OCI-LY7 (cell line): ENCODE measurements around the gene CD69. TPM values are rescaled to one million over a fixed set of nuclear protein-coding genes. Genes with fewer than 3 reads are reported as not detected.

Experiments used
- BruUV-seq: library from RNA; stranded (reverse); fragments of 400-500 nt; replicated peaks from 2 replicates; lab custom pipeline; 2021; lab: Mats Ljungman, UMichigan
- CTCF ChIA-PET: fragments of 300-600 bp; sonication (Branson Sonifier 250); formaldehyde crosslinking; loops from one replicate; lab custom pipeline; 2022; ENCODE audit warnings: antibody characterized with exemption; ENCODE audit not compliant: unreplicated experiment; lab: Charles Lee
- POLR2A ChIA-PET: fragments of 300-600 bp; sonication (Branson Sonifier 250); formaldehyde crosslinking; loops from one replicate; lab custom pipeline; 2022; ENCODE audit warnings: antibody characterized with exemption; lab: Charles Lee
- DNase-seq: peaks from one replicate; pipeline ENCODE4 v3.0.0-alpha.2; 2015; ENCODE audit warnings: low spot score
- H2AFZ ChIP-seq: fragments of 200-600 bp; sonication (generic), shearing (Covaris generic); 2 replicates; pipeline ENCODE4 v1.6.1; 2014; ENCODE audit warnings: mild to moderate bottlenecking, antibody characterized with exemption, low read length, moderate library complexity
- H3K27ac ChIP-seq: fragments of 200-600 bp; sonication (generic); 2 replicates; pipeline ENCODE4 v1.5.1; 2014; ENCODE audit warnings: mixed run types, low read depth, mild to moderate bottlenecking, moderate library complexity, low read length, inconsistent platforms; ENCODE audit not compliant: poor library complexity, severe bottlenecking
- H3K36me3 ChIP-seq: fragments of 200-600 bp; sonication (generic); 2 replicates; pipeline ENCODE4 v1.6.1; 2014; ENCODE audit warnings: mild to moderate bottlenecking, antibody characterized with exemption, low read length, moderate library complexity, mixed read lengths; ENCODE audit not compliant: insufficient read depth
- H3K4me1 ChIP-seq: fragments of 200-600 bp; sonication (generic); 2 replicates; pipeline ENCODE4 v1.5.1; 2014; ENCODE audit warnings: mild to moderate bottlenecking, low read length; ENCODE audit not compliant: insufficient read depth, poor library complexity, severe bottlenecking
- H3K4me2 ChIP-seq: fragments of 200-600 bp; sonication (generic); 2 replicates; pipeline ENCODE4 v1.6.1; 2014; ENCODE audit warnings: mild to moderate bottlenecking, low read length
- H3K4me3 ChIP-seq: fragments of 200-600 bp; sonication (generic); 2 replicates; pipeline ENCODE4 v1.5.1; 2014; ENCODE audit warnings: mild to moderate bottlenecking, low read depth, low read length; ENCODE audit not compliant: poor library complexity, severe bottlenecking
- H3K79me2 ChIP-seq: fragments of 200-600 bp; sonication (generic); 2 replicates; pipeline ENCODE4 v1.6.1; 2016; ENCODE audit warnings: low read depth, mild to moderate bottlenecking, low read length, moderate library complexity, mixed read lengths; ENCODE audit not compliant: insufficient read depth
- H3K9me2 ChIP-seq: fragments of 200-600 bp; sonication (generic); 2 replicates; pipeline ENCODE4 v1.6.1; 2016; ENCODE audit warnings: mild to moderate bottlenecking, low read length, mixed read lengths; ENCODE audit not compliant: insufficient read depth
- H3K9me3 ChIP-seq: fragments of 200-600 bp; sonication (generic); 2 replicates; pipeline ENCODE4 v1.6.1; 2014; ENCODE audit warnings: mild to moderate bottlenecking, mixed run types, low read length, mixed read lengths
- H4K20me1 ChIP-seq: fragments of 200-600 bp; sonication (generic); 2 replicates; pipeline ENCODE4 v1.6.1; 2014; ENCODE audit warnings: mild to moderate bottlenecking, antibody characterized with exemption, low read length, moderate library complexity, mixed read lengths; ENCODE audit not compliant: insufficient read depth
- EZH2phosphoT487 ChIP-seq: fragments of 200-600 bp; sonication (generic); IDR thresholded peaks from 2 replicates; pipeline ENCODE4 v1.6.1; 2018; ENCODE audit warnings: low read depth, borderline replicate concordance, mild to moderate bottlenecking, mixed run types, antibody characterized with exemption, low read length, moderate library complexity, mixed read lengths
- intact Hi-C: fragments of 100-400 bp; cut with micrococcal nuclease; formaldehyde crosslinking; loops from one replicate; pipeline ENCODE4 v1.10.0; 2022; ENCODE audit not compliant: unreplicated experiment
- total RNA-seq, 2 experiments: library from RNA; depleted of rRNA in 1 of 2; stranded (reverse); fragments of >200 nt in 1 of 2; shearing (Covaris generic) in 1 of 2; gene quantifications; 2 replicates each; pipeline ENCODE4 v1.2.3, GENCODE V29; 2014 to 2022
- TF ChIP-seq, protein P1 (sequence below): fragments of 200-600 bp; sonication (generic); conservative IDR thresholded peaks from 2 replicates; pipeline ENCODE4 v1.5.1; 2014; ENCODE audit warnings: mild to moderate bottlenecking, antibody characterized with exemption, low read length, moderate library complexity, mixed read lengths

CD69 gene
- total RNA-seq, 2 experiments from 2014 or later: 10.3 to 12.3 TPM

DNA sequence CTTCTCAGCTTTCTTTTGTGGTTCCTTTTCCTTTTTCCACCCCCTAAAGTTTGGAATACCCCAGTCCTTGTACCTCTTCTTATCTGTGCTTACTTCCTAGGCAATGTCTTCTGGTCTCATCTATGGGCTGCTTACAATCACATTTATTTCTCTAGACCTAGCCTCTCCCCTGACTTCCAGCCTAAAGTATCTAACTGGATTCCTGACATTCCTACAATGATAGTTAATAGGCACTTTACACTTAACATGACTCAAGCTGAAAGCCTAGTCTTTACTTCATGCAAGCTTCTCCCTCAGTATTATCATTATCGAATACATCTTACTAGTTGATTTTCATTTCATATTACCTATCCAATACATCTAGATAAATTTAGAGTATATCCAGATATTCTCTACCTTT is 49.0 kb downstream of the CD69 start:
- peaks cover 8% of the 10 kb centered on the region; the same call in 1 of the 2 replicates for H3K9me3 ChIP-seq
- H3K4me1 ChIP-seq: peaks cover 97% of the 10 kb centered on the region
- CTCF ChIA-PET: interaction anchor here (0.9 to 2.8 kb wide), 2 partner anchors 15 to 77 kb away, joined by 3 to 7 read pairs; no protein-coding TSS in a partner anchor
- intact Hi-C loops: no loop called here
- H3K79me2 ChIP-seq: peaks cover 2% of the 10 kb centered on the region; the same call in 1 of the 2 replicates
- no peak for DNase-seq
- peak overlapping the region; percentile 99 for H3K27ac ChIP-seq
- no peaks in the 10 kb centered on the region for H3K9me2 ChIP-seq
- peak overlapping the region; percentile 63; the same call in 1 of the 2 replicates for H3K4me2 ChIP-seq
- TF ChIP-seq EZH2phosphoT487: no peak
- peaks cover 24% of the 10 kb centered on the region for H3K36me3 ChIP-seq
- H2AFZ ChIP-seq: no peak overlapping the region
- H4K20me1 ChIP-seq: no peaks in the 10 kb centered on the region
- POLR2A ChIA-PET: interaction anchor here (0.6 to 3.2 kb wide), 22 partner anchors 8 to 690 kb away, joined by 3 to 29 read pairs (median 4); partner anchors contain the start of genes CD69, CLEC2D, CLECL1 and KLRB1
- no TSS peak for BruUV-seq
- no peak overlapping the region for H3K4me3 ChIP-seq

DNA sequence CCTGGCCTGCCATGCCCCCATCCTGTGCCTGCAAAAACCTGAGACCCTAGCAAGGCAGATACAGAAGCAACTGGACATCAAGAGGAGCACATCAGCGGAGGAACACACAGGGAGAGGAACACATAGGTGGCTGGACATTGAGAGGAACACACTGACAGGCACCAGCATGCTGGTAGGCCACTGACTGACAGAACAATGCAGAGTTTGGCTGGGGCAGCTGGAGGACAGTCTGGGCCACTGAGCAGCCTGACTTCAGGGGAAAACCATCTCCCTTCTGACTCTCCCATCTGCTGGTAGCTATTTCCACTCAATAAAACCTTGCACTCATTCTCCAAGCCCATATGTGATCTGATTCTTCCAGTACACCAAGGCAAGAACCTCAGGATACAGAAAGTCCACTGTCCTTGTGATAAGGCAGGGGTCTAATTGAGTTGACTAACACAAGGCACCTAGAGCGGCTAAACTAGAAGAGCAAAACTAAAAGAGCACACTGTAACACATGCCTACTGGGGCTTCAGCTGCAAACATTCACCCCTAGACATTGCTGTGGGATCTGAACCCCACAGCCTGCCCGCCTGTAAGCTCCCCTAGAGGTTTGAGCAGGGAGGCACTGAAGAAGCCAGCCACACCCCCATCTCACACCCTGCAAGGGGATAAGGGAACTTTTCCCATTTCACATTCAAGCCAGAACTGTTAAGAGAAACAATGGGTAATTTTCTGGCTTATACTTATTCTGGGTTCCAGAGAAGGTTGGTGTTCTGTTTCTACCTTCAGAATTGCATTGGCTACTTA is 49.9 kb downstream of the CD69 start:
- intact Hi-C loops: no loop called here
- POLR2A ChIA-PET: interaction anchor here (0.6 to 3.2 kb wide), 16 partner anchors 9 to 103 kb away, joined by 3 to 29 read pairs (median 4); partner anchors contain the start of genes CD69, CLEC2D and KLRB1
- CTCF ChIA-PET: interaction anchor here (0.7 to 2.8 kb wide), 3 partner anchors 11 to 76 kb away, joined by 3 to 7 read pairs (median 4); no protein-coding TSS in a partner anchor
- no peaks in the 10 kb centered on the region for H4K20me1 ChIP-seq
- no peaks in the 10 kb centered on the region for H3K9me2 ChIP-seq
- H3K27ac ChIP-seq: peak overlapping the region; percentile 99
- no peak overlapping the region for H2AFZ ChIP-seq
- DNase-seq: no peak
- BruUV-seq: no TSS peak
- no peak overlapping the region for H3K4me3 ChIP-seq
- H3K9me3 ChIP-seq: peaks cover 17% of the 10 kb centered on the region; the same call in 1 of the 2 replicates
- H3K36me3 ChIP-seq: peaks cover 24% of the 10 kb centered on the region
- H3K4me1 ChIP-seq: peaks cover 97% of the 10 kb centered on the region
- H3K4me2 ChIP-seq: peak overlapping the region; percentile 11; the same call in 1 of the 2 replicates
- H3K79me2 ChIP-seq: no peaks in the 10 kb centered on the region
- TF ChIP-seq, protein P1, sequence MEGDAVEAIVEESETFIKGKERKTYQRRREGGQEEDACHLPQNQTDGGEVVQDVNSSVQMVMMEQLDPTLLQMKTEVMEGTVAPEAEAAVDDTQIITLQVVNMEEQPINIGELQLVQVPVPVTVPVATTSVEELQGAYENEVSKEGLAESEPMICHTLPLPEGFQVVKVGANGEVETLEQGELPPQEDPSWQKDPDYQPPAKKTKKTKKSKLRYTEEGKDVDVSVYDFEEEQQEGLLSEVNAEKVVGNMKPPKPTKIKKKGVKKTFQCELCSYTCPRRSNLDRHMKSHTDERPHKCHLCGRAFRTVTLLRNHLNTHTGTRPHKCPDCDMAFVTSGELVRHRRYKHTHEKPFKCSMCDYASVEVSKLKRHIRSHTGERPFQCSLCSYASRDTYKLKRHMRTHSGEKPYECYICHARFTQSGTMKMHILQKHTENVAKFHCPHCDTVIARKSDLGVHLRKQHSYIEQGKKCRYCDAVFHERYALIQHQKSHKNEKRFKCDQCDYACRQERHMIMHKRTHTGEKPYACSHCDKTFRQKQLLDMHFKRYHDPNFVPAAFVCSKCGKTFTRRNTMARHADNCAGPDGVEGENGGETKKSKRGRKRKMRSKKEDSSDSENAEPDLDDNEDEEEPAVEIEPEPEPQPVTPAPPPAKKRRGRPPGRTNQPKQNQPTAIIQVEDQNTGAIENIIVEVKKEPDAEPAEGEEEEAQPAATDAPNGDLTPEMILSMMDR: 0 out of 2 replicates have a peak, but pooled peaks have one; percentile 26
- no peak for TF ChIP-seq EZH2phosphoT487

DNA sequence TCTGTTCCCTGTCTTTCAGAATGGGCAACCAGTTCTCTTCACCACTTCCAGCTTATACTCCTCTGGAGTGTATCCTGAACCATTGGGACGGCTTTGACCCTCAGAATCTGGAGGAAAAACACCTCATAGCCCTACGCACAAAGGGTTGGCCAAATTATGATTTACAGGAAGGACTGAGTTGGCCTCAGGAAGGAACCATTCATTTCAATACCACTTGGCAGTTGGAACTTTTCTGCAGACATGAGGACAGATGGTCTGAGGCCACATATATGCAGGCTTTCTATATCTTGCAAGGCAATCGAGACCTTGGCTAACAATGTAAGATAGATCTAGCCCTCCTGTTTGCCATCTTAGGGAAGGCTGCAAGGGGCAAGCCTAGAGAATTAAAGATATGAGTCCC is 51.8 kb downstream of the CD69 start:
- intact Hi-C loops: loop anchor here (1.0 to 5.0 kb wide), 2 partner anchors 75 to 377 kb away; no protein-coding TSS in a partner anchor
- CTCF ChIA-PET: interaction anchor here (1.5 kb wide), 1 partner anchor 9 kb away, joined by 3 read pairs; no protein-coding TSS in a partner anchor
- H3K4me1 ChIP-seq: peaks cover 78% of the 10 kb centered on the region
- H3K4me3 ChIP-seq: no peak overlapping the region
- H3K79me2 ChIP-seq: no peaks in the 10 kb centered on the region
- no peaks in the 10 kb centered on the region for H4K20me1 ChIP-seq
- no peaks in the 10 kb centered on the region for H3K9me2 ChIP-seq
- H3K36me3 ChIP-seq: peaks cover 31% of the 10 kb centered on the region
- H3K4me2 ChIP-seq: no peak overlapping the region
- POLR2A ChIA-PET: interaction anchor here (0.5 to 2.4 kb wide), 5 partner anchors 9 to 1735 kb away, joined by 3 to 9 read pairs (median 5); no protein-coding TSS in a partner anchor
- peaks cover 33% of the 10 kb centered on the region for H3K9me3 ChIP-seq
- BruUV-seq: no TSS peak
- peak overlapping the region; percentile 56 for H3K27ac ChIP-seq
- TF ChIP-seq, protein P1: no peak
- TF ChIP-seq EZH2phosphoT487: no peak
- no peak overlapping the region for H2AFZ ChIP-seq
- no peak for DNase-seq
